Peyer's patch (tissue), 4 donors: ENCODE results near the gene B9D1. TPM values are rescaled to one million over a fixed set of nuclear protein-coding genes. Genes with fewer than 3 reads are reported as not detected.

Experiments used
- DNase-seq, 3 donors: peaks; one replicate each; pipeline ENCODE4 v3.0.0-alpha.2; 2017 to 2019
- H3K27ac ChIP-seq, 4 donors: fragments of 200-600 bp; sonication (generic); one replicate each; pipeline ENCODE4 v1.5.1; 2016 to 2019
- H3K27me3 ChIP-seq, 2 donors: fragments of 200-600 bp; sonication (generic); one replicate each; pipeline ENCODE4 v1.5.1; 2019
- H3K36me3 ChIP-seq, 3 donors: fragments of 200-600 bp; sonication (generic); one replicate each; pipeline ENCODE4 v1.5.1; 2016 to 2019
- H3K4me1 ChIP-seq, 4 donors: fragments of 200-600 bp; sonication (generic); one replicate each; pipeline ENCODE4 v1.5.1; 2016 to 2019
- H3K4me3 ChIP-seq, 4 donors: fragments of 200-600 bp; sonication (generic); 1 replicate in 3 of 4; 2 replicates in 1 of 4; pipeline ENCODE4 v1.5.1; 2016 to 2019; ENCODE audit warnings: mild to moderate bottlenecking in 1 of 4
- H3K9me3 ChIP-seq, 4 donors: fragments of 200-600 bp; sonication (generic); one replicate each; pipeline ENCODE4 v1.5.1; 2016 to 2019; ENCODE audit warnings: mild to moderate bottlenecking in 1 of 4
- CTCF ChIP-seq, 6 experiments: fragments of 450-650 bp in 4 of 6; fragments of 200-600 bp in 2 of 6; sonication (generic) in 1 of 6; IDR thresholded peaks; one replicate each; pipeline ENCODE4 v1.5.1; 2017 to 2019; ENCODE audit warnings: antibody characterized with exemption in 6 of 6, mild to moderate bottlenecking in 3 of 6, moderate library complexity in 1 of 6
- POLR2A ChIP-seq, 2 donors: fragments of 450-650 bp; IDR thresholded peaks; one replicate each; pipeline ENCODE4 v1.5.1; 2017; ENCODE audit warnings: antibody characterized with exemption in 2 of 2, mild to moderate bottlenecking in 2 of 2, moderate library complexity in 2 of 2
- small RNA-seq, 2 donors: library from RNA; depleted of rRNA; stranded (forward); fragments of <200 nt; gene quantifications; one replicate each; pipeline ENCODE3, GENCODE V24; 2016
- total RNA-seq, 4 donors: library from RNA; depleted of rRNA; stranded (reverse); fragments of >200 nt; gene quantifications; one replicate each; pipeline ENCODE4 v1.1.0, GENCODE V29; 2016

The B9D1 gene
- total RNA-seq, 4 donors from 2014 or later: 4.5 to 15.7 (median 5.6) TPM; not detected in 1

- H3K4me1 ChIP-seq: no peaks in the 10 kb centered on the region
- H3K36me3 ChIP-seq: no peaks in the 10 kb centered on the region
- no peak overlapping the region for H3K4me3 ChIP-seq
- no peaks in the 10 kb centered on the region for H3K27me3 ChIP-seq
- no peak overlapping the region for H3K27ac ChIP-seq
- H3K9me3 ChIP-seq: no peaks in the 10 kb centered on the region
- no peak for DNase-seq
- no peak for TF ChIP-seq POLR2A (IDR thresholded peaks at IDR 0.05)
- TF ChIP-seq CTCF (IDR thresholded peaks at IDR 0.05): no peak
Observed at GRCh38 chr17:19295473-19296135, 66.9 kb downstream of the B9D1 start.

- Histone ChIP-seq H3K27ac (no peak overlapping the region), H3K27me3 (no peaks in the 10 kb centered on the region), H3K36me3 (no peaks in the 10 kb centered on the region), H3K4me3 (no peak overlapping the region), H3K4me1 (no peaks in the 10 kb centered on the region), H3K9me3 (no peaks in the 10 kb centered on the region)
- no peak for DNase-seq
- TF ChIP-seq CTCF (IDR thresholded peaks at IDR 0.05): no peak
- TF ChIP-seq POLR2A (IDR thresholded peaks at IDR 0.05): no peak
Observed at GRCh38 chr17:19294443-19294842, 68.1 kb downstream of the B9D1 start.

Small RNAs within 50 kb of the gene (small RNA-seq; reads per million reads assigned to genes)
- gene MIR1180: 1.8 to 2.3 reads per million in 2 donors

Other genes with a start within 250 kb of the B9D1 start
- gene GRAPL, start 235.1 kb downstream of the B9D1 start, total RNA-seq: 10 to 100 TPM in 2 of 4 donors, 1 to 10 TPM in 2; 3.7 to 17.3 (median 9.2) TPM
- 10 to 100 TPM; 23.9 to 35.1 (median 34.1) TPM for gene EPN2, start 125.4 kb downstream of the B9D1 start, total RNA-seq
- 10 to 100 TPM; 35.0 to 60.7 (median 46.5) TPM for gene MAPK7, start 15.8 kb upstream of the B9D1 start, total RNA-seq
- gene MFAP4, start 24.5 kb upstream of the B9D1 start, total RNA-seq: 10 to 100 TPM; 12.6 to 70.8 (median 43.9) TPM
- gene RNF112, start 48.5 kb upstream of the B9D1 start, total RNA-seq: 10 to 100 TPM in 1 of 4 donors, 1 to 10 TPM in 3; 1.2 to 47.0 (median 2.0) TPM
- gene SLC47A1, start 171.1 kb upstream of the B9D1 start, total RNA-seq: 1 to 10 TPM in 2 of 4 donors, not detected in 2; 1.2 to 3.8 TPM